VCaP (cell line): ENCODE data around the gene AKR1C3.
A peak's percentile ranks its signal among the peaks of the same experiment; 100 is the strongest.
"Not testable (repeated sequence)": the region's sequence is repeated elsewhere in the genome, so short reads cannot be mapped to it uniquely, and the experiment has no call there.

Experiments
- H3K27ac ChIP-seq: fragments of 450-650 bp; 2 replicates; pipeline ENCODE4 v1.5.1; 2017
- TF ChIP-seq, protein P1 (sequence below): fragments of 450-650 bp; conservative IDR thresholded peaks from 2 replicates; pipeline ENCODE4 v1.5.1; 2017; ENCODE audit warnings: mild to moderate bottlenecking, moderate library complexity

Gene AKR1C3

GRCh38 chr10:5094265-5095205, at the start of gene AKR1C3:
AKR1C3 (plus strand) TSS chr10:5094414; CDS start chr10:5094445, 31 bp downstream.
- H3K27ac ChIP-seq = peak within 1 kb of the TSS; percentile 94
- TF ChIP-seq, protein P1, sequence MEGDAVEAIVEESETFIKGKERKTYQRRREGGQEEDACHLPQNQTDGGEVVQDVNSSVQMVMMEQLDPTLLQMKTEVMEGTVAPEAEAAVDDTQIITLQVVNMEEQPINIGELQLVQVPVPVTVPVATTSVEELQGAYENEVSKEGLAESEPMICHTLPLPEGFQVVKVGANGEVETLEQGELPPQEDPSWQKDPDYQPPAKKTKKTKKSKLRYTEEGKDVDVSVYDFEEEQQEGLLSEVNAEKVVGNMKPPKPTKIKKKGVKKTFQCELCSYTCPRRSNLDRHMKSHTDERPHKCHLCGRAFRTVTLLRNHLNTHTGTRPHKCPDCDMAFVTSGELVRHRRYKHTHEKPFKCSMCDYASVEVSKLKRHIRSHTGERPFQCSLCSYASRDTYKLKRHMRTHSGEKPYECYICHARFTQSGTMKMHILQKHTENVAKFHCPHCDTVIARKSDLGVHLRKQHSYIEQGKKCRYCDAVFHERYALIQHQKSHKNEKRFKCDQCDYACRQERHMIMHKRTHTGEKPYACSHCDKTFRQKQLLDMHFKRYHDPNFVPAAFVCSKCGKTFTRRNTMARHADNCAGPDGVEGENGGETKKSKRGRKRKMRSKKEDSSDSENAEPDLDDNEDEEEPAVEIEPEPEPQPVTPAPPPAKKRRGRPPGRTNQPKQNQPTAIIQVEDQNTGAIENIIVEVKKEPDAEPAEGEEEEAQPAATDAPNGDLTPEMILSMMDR = peak; percentile 79

- TF ChIP-seq, protein P1 = no peak
- no peak overlapping the region for H3K27ac ChIP-seq
These were observed 49.1 kb upstream of the AKR1C3 start for GRCh38 chr10:5045095-5045494.

GRCh38 chr10:5046410-5046809, 47.8 kb upstream of the AKR1C3 start:
- TF ChIP-seq, protein P1 = no peak
- no peak overlapping the region for H3K27ac ChIP-seq

- H3K27ac ChIP-seq = not testable (repeated sequence)
These were observed 47.2 kb upstream of the AKR1C3 start for GRCh38 chr10:5047055-5047454.

DNA sequence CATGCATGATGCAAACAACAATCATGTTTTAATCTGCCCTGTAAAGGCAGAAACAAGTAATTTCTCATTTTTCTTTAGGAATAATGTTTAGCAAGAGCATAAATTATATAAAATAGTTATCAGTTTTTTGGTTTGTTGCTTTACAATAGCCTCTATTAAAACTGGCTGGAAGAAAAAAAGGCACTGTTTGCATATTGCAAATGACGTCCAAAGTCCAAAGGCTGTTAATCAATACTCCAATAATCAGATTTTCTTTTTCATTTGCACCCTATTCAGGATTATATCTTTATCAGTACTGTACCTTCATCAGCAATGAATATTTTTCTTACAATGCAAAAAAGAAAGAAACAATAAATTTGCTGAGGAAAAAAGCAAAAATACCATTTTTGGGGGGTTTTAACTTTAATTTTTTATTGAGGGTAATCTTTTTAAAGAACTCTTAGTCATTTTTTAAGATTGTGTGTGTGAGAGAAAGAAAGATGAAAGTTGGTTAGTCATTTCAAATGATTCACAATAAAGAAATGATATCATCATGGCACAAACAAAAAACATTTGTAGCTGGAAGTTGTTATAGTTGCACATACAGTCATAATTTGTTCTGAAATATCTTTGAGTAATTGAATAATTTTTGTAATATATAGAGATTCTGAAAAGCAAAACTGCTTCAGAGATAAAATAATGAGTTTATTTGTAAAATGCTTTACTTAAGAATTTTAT, 46.1 kb upstream of the AKR1C3 start:
- TF ChIP-seq, protein P1 = no peak
- H3K27ac ChIP-seq = no peak overlapping the region

- H3K27ac ChIP-seq = not testable (repeated sequence)
These were observed 41.2 kb upstream of the AKR1C3 start for GRCh38 chr10:5052951-5053500.

DNA sequence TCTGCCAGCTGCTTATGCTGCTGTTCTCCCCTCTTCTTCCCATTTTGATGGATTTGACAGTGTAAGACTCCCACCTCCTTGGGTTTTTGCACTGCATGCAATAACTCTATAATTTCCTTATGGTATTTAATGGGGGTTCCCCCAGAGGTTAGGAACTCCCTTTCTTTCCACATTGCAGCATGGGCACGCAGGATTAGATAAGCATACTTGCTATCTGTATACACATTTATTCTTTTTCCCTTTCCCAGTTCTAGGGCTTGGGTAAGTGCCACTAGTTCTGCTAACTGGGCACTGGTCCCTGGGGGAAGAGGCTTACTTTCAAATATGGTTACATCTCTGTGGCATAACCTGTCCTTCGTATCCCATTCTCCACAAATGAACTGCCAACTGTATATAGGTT, 39.4 kb upstream of the AKR1C3 start:
- not testable (repeated sequence) for H3K27ac ChIP-seq

DNA sequence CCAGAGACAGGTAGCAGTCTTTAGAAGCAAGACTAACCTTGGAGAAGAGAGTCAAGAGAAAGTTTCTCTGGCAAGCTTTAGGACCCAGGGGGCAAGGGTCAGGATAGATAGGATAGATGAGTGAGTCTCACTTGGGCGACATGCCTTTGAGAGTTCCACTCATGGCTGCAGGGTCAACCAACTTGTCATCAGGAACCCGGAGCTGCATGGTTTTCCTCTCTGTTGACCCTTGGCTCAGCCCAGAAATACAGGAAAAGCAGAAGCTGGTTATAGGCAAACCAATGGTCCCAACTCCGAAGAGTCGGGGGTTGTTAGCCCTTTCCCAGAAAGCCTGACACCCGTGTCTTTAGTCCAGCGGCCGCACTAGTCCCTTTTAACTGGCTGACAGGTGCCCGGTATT, 34.9 kb upstream of the AKR1C3 start:
- H3K27ac ChIP-seq = not testable (repeated sequence)

- H3K27ac ChIP-seq = not testable (repeated sequence)
These were observed 33.4 kb upstream of the AKR1C3 start for GRCh38 chr10:5060791-5061190.

DNA sequence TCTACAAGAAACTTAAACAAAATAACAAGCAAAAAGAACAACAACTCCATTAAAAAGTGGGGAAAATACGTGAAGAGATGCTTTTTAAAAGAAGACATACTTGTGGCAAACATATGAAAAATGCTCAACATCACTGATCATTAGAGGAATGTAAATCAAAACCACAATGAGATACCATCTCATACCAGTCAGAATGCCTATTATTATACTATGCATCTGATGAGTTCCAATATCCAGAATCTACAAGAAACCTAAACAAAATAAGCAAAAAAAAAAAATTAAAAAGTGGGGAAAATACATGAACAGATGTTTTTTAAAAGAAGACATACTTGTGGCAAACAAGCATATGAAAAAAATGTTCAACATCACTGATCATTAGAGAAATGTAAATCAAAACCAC, 29.6 kb upstream of the AKR1C3 start:
- TF ChIP-seq, protein P1 = no peak
- H3K27ac ChIP-seq = no peak overlapping the region
